OCI-LY7 (cell line): ENCODE measurements around the gene PBX1. TPM values are rescaled to one million over a fixed set of nuclear protein-coding genes. Genes with fewer than 3 reads are reported as not detected.

Experiments
- BruUV-seq: library from RNA; stranded (reverse); fragments of 400-500 nt; replicated peaks from 2 replicates; lab custom pipeline; 2021; lab: Mats Ljungman, UMichigan
- CTCF ChIA-PET: fragments of 300-600 bp; sonication (Branson Sonifier 250); formaldehyde crosslinking; loops from one replicate; lab custom pipeline; 2022; ENCODE audit warnings: antibody characterized with exemption; ENCODE audit not compliant: unreplicated experiment; lab: Charles Lee
- POLR2A ChIA-PET: fragments of 300-600 bp; sonication (Branson Sonifier 250); formaldehyde crosslinking; loops from one replicate; lab custom pipeline; 2022; ENCODE audit warnings: antibody characterized with exemption; lab: Charles Lee
- DNase-seq: peaks from one replicate; pipeline ENCODE4 v3.0.0-alpha.2; 2015; ENCODE audit warnings: low spot score
- H2AFZ ChIP-seq: fragments of 200-600 bp; sonication (generic), shearing (Covaris generic); 2 replicates; pipeline ENCODE4 v1.6.1; 2014; ENCODE audit warnings: mild to moderate bottlenecking, antibody characterized with exemption, low read length, moderate library complexity
- H3K27ac ChIP-seq: fragments of 200-600 bp; sonication (generic); 2 replicates; pipeline ENCODE4 v1.5.1; 2014; ENCODE audit warnings: mixed run types, low read depth, mild to moderate bottlenecking, moderate library complexity, low read length, inconsistent platforms; ENCODE audit not compliant: poor library complexity, severe bottlenecking
- H3K36me3 ChIP-seq: fragments of 200-600 bp; sonication (generic); 2 replicates; pipeline ENCODE4 v1.6.1; 2014; ENCODE audit warnings: mild to moderate bottlenecking, antibody characterized with exemption, low read length, moderate library complexity, mixed read lengths; ENCODE audit not compliant: insufficient read depth
- H3K4me1 ChIP-seq: fragments of 200-600 bp; sonication (generic); 2 replicates; pipeline ENCODE4 v1.5.1; 2014; ENCODE audit warnings: mild to moderate bottlenecking, low read length; ENCODE audit not compliant: insufficient read depth, poor library complexity, severe bottlenecking
- H3K4me2 ChIP-seq: fragments of 200-600 bp; sonication (generic); 2 replicates; pipeline ENCODE4 v1.6.1; 2014; ENCODE audit warnings: mild to moderate bottlenecking, low read length
- H3K4me3 ChIP-seq: fragments of 200-600 bp; sonication (generic); 2 replicates; pipeline ENCODE4 v1.5.1; 2014; ENCODE audit warnings: mild to moderate bottlenecking, low read depth, low read length; ENCODE audit not compliant: poor library complexity, severe bottlenecking
- H3K79me2 ChIP-seq: fragments of 200-600 bp; sonication (generic); 2 replicates; pipeline ENCODE4 v1.6.1; 2016; ENCODE audit warnings: low read depth, mild to moderate bottlenecking, low read length, moderate library complexity, mixed read lengths; ENCODE audit not compliant: insufficient read depth
- H3K9me2 ChIP-seq: fragments of 200-600 bp; sonication (generic); 2 replicates; pipeline ENCODE4 v1.6.1; 2016; ENCODE audit warnings: mild to moderate bottlenecking, low read length, mixed read lengths; ENCODE audit not compliant: insufficient read depth
- H3K9me3 ChIP-seq: fragments of 200-600 bp; sonication (generic); 2 replicates; pipeline ENCODE4 v1.6.1; 2014; ENCODE audit warnings: mild to moderate bottlenecking, mixed run types, low read length, mixed read lengths
- H4K20me1 ChIP-seq: fragments of 200-600 bp; sonication (generic); 2 replicates; pipeline ENCODE4 v1.6.1; 2014; ENCODE audit warnings: mild to moderate bottlenecking, antibody characterized with exemption, low read length, moderate library complexity, mixed read lengths; ENCODE audit not compliant: insufficient read depth
- CTCF ChIP-seq: fragments of 200-600 bp; sonication (generic); conservative IDR thresholded peaks from 2 replicates; pipeline ENCODE4 v1.5.1; 2014; ENCODE audit warnings: mild to moderate bottlenecking, antibody characterized with exemption, low read length, moderate library complexity, mixed read lengths
- EZH2phosphoT487 ChIP-seq: fragments of 200-600 bp; sonication (generic); IDR thresholded peaks from 2 replicates; pipeline ENCODE4 v1.6.1; 2018; ENCODE audit warnings: low read depth, borderline replicate concordance, mild to moderate bottlenecking, mixed run types, antibody characterized with exemption, low read length, moderate library complexity, mixed read lengths
- intact Hi-C: fragments of 100-400 bp; cut with micrococcal nuclease; formaldehyde crosslinking; loops from one replicate; pipeline ENCODE4 v1.10.0; 2022; ENCODE audit not compliant: unreplicated experiment
- total RNA-seq, 2 experiments: library from RNA; depleted of rRNA in 1 of 2; stranded (reverse); fragments of >200 nt in 1 of 2; shearing (Covaris generic) in 1 of 2; gene quantifications; 2 replicates each; pipeline ENCODE4 v1.2.3, GENCODE V29; 2014 to 2022

PBX1 gene
- total RNA-seq, 2 experiments from 2014 or later, result not detected

- Histone ChIP-seq H3K9me2 (no peaks in the 10 kb centered on the region), H3K36me3 (no peaks in the 10 kb centered on the region), H3K79me2 (no peaks in the 10 kb centered on the region), H4K20me1 (no peaks in the 10 kb centered on the region), H3K4me3 (no peak overlapping the region), H2AFZ (no peak overlapping the region), H3K4me2 (no peak overlapping the region), H3K9me3 (no peaks in the 10 kb centered on the region), H3K4me1 (no peaks in the 10 kb centered on the region), H3K27ac (no peak overlapping the region)
- ChIA-PET CTCF (no interaction called here), POLR2A (interaction anchor here (0.6 kb wide), 2 partner anchors 169 to 1691 kb away, joined by 3 read pairs; no protein-coding TSS in a partner anchor)
- no TSS peak for BruUV-seq
- no peak for TF ChIP-seq CTCF
- TF ChIP-seq EZH2phosphoT487, result no peak
- no peak for DNase-seq
- intact Hi-C loops, result no loop called here
Measured at GRCh38 chr1:164703463-164703862, 144.5 kb downstream of the PBX1 start.

- Histone ChIP-seq H3K4me3 (no peak overlapping the region), H3K9me3 (no peaks in the 10 kb centered on the region), H3K4me2 (no peak overlapping the region), H3K79me2 (no peaks in the 10 kb centered on the region), H3K4me1 (no peaks in the 10 kb centered on the region), H4K20me1 (no peaks in the 10 kb centered on the region), H3K36me3 (no peaks in the 10 kb centered on the region), H2AFZ (no peak overlapping the region), H3K9me2 (no peaks in the 10 kb centered on the region), H3K27ac (no peak overlapping the region)
- no peak for DNase-seq
- POLR2A ChIA-PET, result interaction anchor here (0.6 kb wide), 1 partner anchor 1690 kb away, joined by 3 read pairs; no protein-coding TSS in a partner anchor
- CTCF ChIA-PET, result no interaction called here
- no TSS peak for BruUV-seq
- TF ChIP-seq EZH2phosphoT487, result no peak
- no peak for TF ChIP-seq CTCF
- intact Hi-C loops, result no loop called here
Measured at GRCh38 chr1:164703960-164704411, 145.0 kb downstream of the PBX1 start.

- intact Hi-C loops, result no loop called here
- Histone ChIP-seq H3K9me2 (no peaks in the 10 kb centered on the region), H2AFZ (no peak overlapping the region), H3K4me1 (no peaks in the 10 kb centered on the region), H3K79me2 (no peaks in the 10 kb centered on the region), H3K9me3 (no peaks in the 10 kb centered on the region), H3K36me3 (no peaks in the 10 kb centered on the region), H4K20me1 (no peaks in the 10 kb centered on the region), H3K4me2 (no peak overlapping the region), H3K27ac (no peak overlapping the region), H3K4me3 (no peak overlapping the region)
- BruUV-seq, result no TSS peak
- CTCF ChIA-PET, result no interaction called here
- no peak for TF ChIP-seq EZH2phosphoT487
- 0 out of 2 replicates have a peak, but pooled peaks have one; percentile 34 for TF ChIP-seq CTCF
- POLR2A ChIA-PET, result interaction anchor here (0.5 kb wide), 1 partner anchor 365 kb away, joined by 3 read pairs; no protein-coding TSS in a partner anchor
- no peak for DNase-seq
Measured at GRCh38 chr1:164704954-164705353, 146.0 kb downstream of the PBX1 start.
